SK-N-SH (cell line): ENCODE results near the gene SLC22A23.

ENCODE experiments used
- EZH2phosphoT487 ChIP-seq: fragments of 200-600 bp; sonication (generic); IDR thresholded peaks from 2 replicates; pipeline ENCODE4 v1.6.1; 2017; ENCODE audit warnings: low read depth, mixed run types, mild to moderate bottlenecking, antibody characterized with exemption, moderate library complexity, borderline replicate concordance
- POLR2AphosphoS5 ChIP-seq: IDR thresholded peaks from 2 replicates; pipeline ENCODE4 v1.6.1; 2012; ENCODE audit warnings: low read depth, low read length
- TAF1 ChIP-seq: IDR thresholded peaks from 2 replicates; pipeline ENCODE4 v1.6.1; 2012; ENCODE audit warnings: low read depth, mild to moderate bottlenecking, low read length, moderate library complexity, borderline replicate concordance
- TF ChIP-seq, protein P1 (sequence below): fragments of 200-600 bp; sonication (generic); IDR thresholded peaks from 2 replicates; pipeline ENCODE4 v1.6.1; 2017; ENCODE audit warnings: antibody characterized with exemption, mild to moderate bottlenecking, moderate library complexity
- TF ChIP-seq, protein P2 (sequence below): IDR thresholded peaks from 2 replicates; pipeline ENCODE4; 2012

DNA sequence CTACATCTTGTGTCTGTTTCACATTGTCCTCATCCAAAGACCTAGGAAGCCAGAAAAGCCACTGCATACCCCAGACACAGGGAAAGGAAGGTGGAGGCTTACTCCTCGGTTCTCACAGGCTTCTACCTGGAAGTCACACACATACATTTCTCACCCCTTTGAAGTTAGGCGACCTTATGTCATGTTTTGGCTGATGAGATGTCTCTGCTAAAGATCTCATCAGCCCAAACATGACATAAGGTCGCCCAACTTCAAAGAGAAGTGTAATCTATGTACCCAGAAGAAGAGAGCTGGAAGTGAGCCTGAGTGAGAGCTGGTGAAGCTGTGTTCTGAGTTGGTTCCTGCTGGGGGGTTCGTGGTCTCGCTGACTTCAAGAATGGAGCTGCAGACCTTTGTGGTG is 47.5 kb upstream of the SLC22A23 start:
- TF ChIP-seq, protein P1, sequence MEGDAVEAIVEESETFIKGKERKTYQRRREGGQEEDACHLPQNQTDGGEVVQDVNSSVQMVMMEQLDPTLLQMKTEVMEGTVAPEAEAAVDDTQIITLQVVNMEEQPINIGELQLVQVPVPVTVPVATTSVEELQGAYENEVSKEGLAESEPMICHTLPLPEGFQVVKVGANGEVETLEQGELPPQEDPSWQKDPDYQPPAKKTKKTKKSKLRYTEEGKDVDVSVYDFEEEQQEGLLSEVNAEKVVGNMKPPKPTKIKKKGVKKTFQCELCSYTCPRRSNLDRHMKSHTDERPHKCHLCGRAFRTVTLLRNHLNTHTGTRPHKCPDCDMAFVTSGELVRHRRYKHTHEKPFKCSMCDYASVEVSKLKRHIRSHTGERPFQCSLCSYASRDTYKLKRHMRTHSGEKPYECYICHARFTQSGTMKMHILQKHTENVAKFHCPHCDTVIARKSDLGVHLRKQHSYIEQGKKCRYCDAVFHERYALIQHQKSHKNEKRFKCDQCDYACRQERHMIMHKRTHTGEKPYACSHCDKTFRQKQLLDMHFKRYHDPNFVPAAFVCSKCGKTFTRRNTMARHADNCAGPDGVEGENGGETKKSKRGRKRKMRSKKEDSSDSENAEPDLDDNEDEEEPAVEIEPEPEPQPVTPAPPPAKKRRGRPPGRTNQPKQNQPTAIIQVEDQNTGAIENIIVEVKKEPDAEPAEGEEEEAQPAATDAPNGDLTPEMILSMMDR, result no peak
- TF ChIP-seq, protein P2, sequence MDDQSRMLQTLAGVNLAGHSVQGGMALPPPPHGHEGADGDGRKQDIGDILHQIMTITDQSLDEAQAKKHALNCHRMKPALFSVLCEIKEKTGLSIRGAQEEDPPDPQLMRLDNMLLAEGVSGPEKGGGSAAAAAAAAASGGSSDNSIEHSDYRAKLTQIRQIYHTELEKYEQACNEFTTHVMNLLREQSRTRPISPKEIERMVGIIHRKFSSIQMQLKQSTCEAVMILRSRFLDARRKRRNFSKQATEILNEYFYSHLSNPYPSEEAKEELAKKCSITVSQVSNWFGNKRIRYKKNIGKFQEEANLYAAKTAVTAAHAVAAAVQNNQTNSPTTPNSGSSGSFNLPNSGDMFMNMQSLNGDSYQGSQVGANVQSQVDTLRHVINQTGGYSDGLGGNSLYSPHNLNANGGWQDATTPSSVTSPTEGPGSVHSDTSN, result no peak
- no peak for TF ChIP-seq EZH2phosphoT487
- TF ChIP-seq POLR2AphosphoS5, result no peak
- no peak for TF ChIP-seq TAF1
